Nephron (organoid): Measurements from ENCODE around the gene MOAP1.

Experiments
- H3K27ac Mint-ChIP-seq, 3 experiments: 2 replicates each; pipeline ENCODE4 v1.8.0; 2020; ENCODE audit warnings: mixed read lengths in 3 of 3, mild to moderate bottlenecking in 2 of 3, moderate library complexity in 1 of 3
- H3K27me3 Mint-ChIP-seq: 2 replicates; pipeline ENCODE4 v1.8.0; 2021; ENCODE audit warnings: low read depth, mild to moderate bottlenecking, moderate library complexity, mixed read lengths
- H3K36me3 Mint-ChIP-seq: 2 replicates; pipeline ENCODE4 v1.8.0; 2020; ENCODE audit warnings: low read depth, mixed read lengths
- H3K4me1 Mint-ChIP-seq: 2 replicates; pipeline ENCODE4 v1.8.0; 2020; ENCODE audit warnings: mixed read lengths
- H3K4me3 Mint-ChIP-seq, 3 experiments: 2 replicates each; pipeline ENCODE4 v1.8.0; 2020; ENCODE audit warnings: mild to moderate bottlenecking in 3 of 3, mixed read lengths in 3 of 3, moderate library complexity in 2 of 3
- H3K9me3 Mint-ChIP-seq: 2 replicates; pipeline ENCODE4 v1.8.0; 2020; ENCODE audit warnings: mixed read lengths
- CTCF ChIP-seq, 3 experiments: fragments of 200-600 bp; sonication (generic); IDR thresholded peaks; one replicate each; pipeline ENCODE4 v1.5.0; 2021; ENCODE audit warnings: antibody characterized with exemption in 3 of 3; ENCODE audit not compliant: unreplicated experiment in 3 of 3

MOAP1 gene

GRCh38 chr14:93155667-93156066 lies 29.0 kb downstream of the MOAP1 start:
- Mint-ChIP-seq H3K4me3 (no peak overlapping the region), H3K4me1 (no peaks in the 10 kb centered on the region), H3K9me3 (no peaks in the 10 kb centered on the region), H3K27ac (no peak overlapping the region), H3K36me3 (no peaks in the 10 kb centered on the region), H3K27me3 (peaks cover 3% of the 10 kb centered on the region)
- no peak for TF ChIP-seq CTCF (IDR thresholded peaks at IDR 0.05; ENCODE audit: unreplicated experiment in 3 of 3)

GRCh38 chr14:93153121-93153520 lies 31.6 kb downstream of the MOAP1 start:
- TF ChIP-seq CTCF (IDR thresholded peaks at IDR 0.05; ENCODE audit: unreplicated experiment in 3 of 3): no peak

GRCh38 chr14:93150227-93151208 lies 34.2 kb downstream of the MOAP1 start:
- no peak for TF ChIP-seq CTCF (IDR thresholded peaks at IDR 0.05; ENCODE audit: unreplicated experiment in 3 of 3)
- H3K4me3 Mint-ChIP-seq: no peak overlapping the region
- H3K27me3 Mint-ChIP-seq: peaks cover 3% of the 10 kb centered on the region
- H3K36me3 Mint-ChIP-seq: no peaks in the 10 kb centered on the region
- no peaks in the 10 kb centered on the region for H3K4me1 Mint-ChIP-seq
- H3K9me3 Mint-ChIP-seq: no peaks in the 10 kb centered on the region
- peak overlapping the region in 1 of 3 experiments; percentile 54 for H3K27ac Mint-ChIP-seq

More at GRCh38 chr14:93153121-93153520, 31.6 kb downstream of the MOAP1 start:
- Mint-ChIP-seq H3K27ac (no peak overlapping the region), H3K27me3 (peaks cover 3% of the 10 kb centered on the region), H3K9me3 (no peaks in the 10 kb centered on the region), H3K4me1 (no peaks in the 10 kb centered on the region), H3K36me3 (no peaks in the 10 kb centered on the region), H3K4me3 (no peak overlapping the region)

- H3K27ac Mint-ChIP-seq: no peak overlapping the region
- no peak overlapping the region for H3K4me3 Mint-ChIP-seq
- H3K36me3 Mint-ChIP-seq: no peaks in the 10 kb centered on the region
- no peaks in the 10 kb centered on the region for H3K4me1 Mint-ChIP-seq
- no peaks in the 10 kb centered on the region for H3K9me3 Mint-ChIP-seq
- TF ChIP-seq CTCF (IDR thresholded peaks at IDR 0.05; ENCODE audit: unreplicated experiment in 3 of 3): no peak
- H3K27me3 Mint-ChIP-seq: peaks cover 8% of the 10 kb centered on the region
These were observed 35.7 kb downstream of the MOAP1 start for GRCh38 chr14:93148979-93149378.

- Mint-ChIP-seq H3K27me3 (peaks cover 5% of the 10 kb centered on the region), H3K27ac (no peak overlapping the region)
These were observed 38.6 kb downstream of the MOAP1 start for GRCh38 chr14:93146119-93146518.

More at GRCh38 chr14:93146119-93146518, 38.6 kb downstream of the MOAP1 start:
- Mint-ChIP-seq H3K9me3 (no peaks in the 10 kb centered on the region), H3K4me3 (no peak overlapping the region), H3K4me1 (no peaks in the 10 kb centered on the region), H3K36me3 (no peaks in the 10 kb centered on the region)
- TF ChIP-seq CTCF (IDR thresholded peaks at IDR 0.05; ENCODE audit: unreplicated experiment in 3 of 3): no peak
